ENCODE measurements around the gene NEK10.

- no peak for TF ChIP-seq POLR2A (IDR thresholded peaks at IDR 0.05)
- TF ChIP-seq, protein P1, sequence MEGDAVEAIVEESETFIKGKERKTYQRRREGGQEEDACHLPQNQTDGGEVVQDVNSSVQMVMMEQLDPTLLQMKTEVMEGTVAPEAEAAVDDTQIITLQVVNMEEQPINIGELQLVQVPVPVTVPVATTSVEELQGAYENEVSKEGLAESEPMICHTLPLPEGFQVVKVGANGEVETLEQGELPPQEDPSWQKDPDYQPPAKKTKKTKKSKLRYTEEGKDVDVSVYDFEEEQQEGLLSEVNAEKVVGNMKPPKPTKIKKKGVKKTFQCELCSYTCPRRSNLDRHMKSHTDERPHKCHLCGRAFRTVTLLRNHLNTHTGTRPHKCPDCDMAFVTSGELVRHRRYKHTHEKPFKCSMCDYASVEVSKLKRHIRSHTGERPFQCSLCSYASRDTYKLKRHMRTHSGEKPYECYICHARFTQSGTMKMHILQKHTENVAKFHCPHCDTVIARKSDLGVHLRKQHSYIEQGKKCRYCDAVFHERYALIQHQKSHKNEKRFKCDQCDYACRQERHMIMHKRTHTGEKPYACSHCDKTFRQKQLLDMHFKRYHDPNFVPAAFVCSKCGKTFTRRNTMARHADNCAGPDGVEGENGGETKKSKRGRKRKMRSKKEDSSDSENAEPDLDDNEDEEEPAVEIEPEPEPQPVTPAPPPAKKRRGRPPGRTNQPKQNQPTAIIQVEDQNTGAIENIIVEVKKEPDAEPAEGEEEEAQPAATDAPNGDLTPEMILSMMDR (IDR thresholded peaks at IDR 0.05), result no peak
- TF ChIP-seq POLR2AphosphoS5 (IDR thresholded peaks at IDR 0.05), result no peak
Observed at GRCh38 chr3:27307566-27307965, 61.6 kb downstream of the NEK10 start.
